Activated naive CD4-positive, alpha-beta T cell treated with anti-CD3 and anti-CD28 coated beads, Interleukin-2, amount 50 U/mL, for 72 hours (primary cell): ENCODE data around the gene SEPTIN3. TPM values are rescaled to one million over a fixed set of nuclear protein-coding genes. Genes with fewer than 3 reads are reported as not detected.

Source experiments
- ATAC-seq, 2 donors: fragments of 150-1000 bp; cut with Tn5 transposase; 2 replicates each; pipeline ENCODE4 v1.10.0; 2021; ENCODE audit warnings: mild to moderate bottlenecking in 2 of 2, moderate library complexity in 2 of 2
- DNase-seq, 2 donors: peaks; one replicate each; pipeline ENCODE4 v3.0.0; 2021 to 2022; ENCODE audit warnings: low spot score in 2 of 2
- H3K27ac Mint-ChIP-seq, 2 donors: one replicate each; pipeline ENCODE4 v1.8.0; 2022; ENCODE audit warnings: mild to moderate bottlenecking in 2 of 2, mixed read lengths in 2 of 2
- H3K36me3 Mint-ChIP-seq, 2 donors: one replicate each; pipeline ENCODE4 v1.8.0; 2022; ENCODE audit warnings: mixed read lengths in 2 of 2
- H3K9me3 Mint-ChIP-seq, 2 donors: one replicate each; pipeline ENCODE4 v1.8.0; 2022; ENCODE audit warnings: mixed read lengths in 2 of 2
- total RNA-seq, 2 donors: library from RNA; stranded (reverse); gene quantifications; one replicate each; pipeline ENCODE4 v1.2.3, GENCODE V29; 2022

The SEPTIN3 gene
- total RNA-seq, 2 donors from 2014 or later, result 1.2 to 4.2 TPM

DNA sequence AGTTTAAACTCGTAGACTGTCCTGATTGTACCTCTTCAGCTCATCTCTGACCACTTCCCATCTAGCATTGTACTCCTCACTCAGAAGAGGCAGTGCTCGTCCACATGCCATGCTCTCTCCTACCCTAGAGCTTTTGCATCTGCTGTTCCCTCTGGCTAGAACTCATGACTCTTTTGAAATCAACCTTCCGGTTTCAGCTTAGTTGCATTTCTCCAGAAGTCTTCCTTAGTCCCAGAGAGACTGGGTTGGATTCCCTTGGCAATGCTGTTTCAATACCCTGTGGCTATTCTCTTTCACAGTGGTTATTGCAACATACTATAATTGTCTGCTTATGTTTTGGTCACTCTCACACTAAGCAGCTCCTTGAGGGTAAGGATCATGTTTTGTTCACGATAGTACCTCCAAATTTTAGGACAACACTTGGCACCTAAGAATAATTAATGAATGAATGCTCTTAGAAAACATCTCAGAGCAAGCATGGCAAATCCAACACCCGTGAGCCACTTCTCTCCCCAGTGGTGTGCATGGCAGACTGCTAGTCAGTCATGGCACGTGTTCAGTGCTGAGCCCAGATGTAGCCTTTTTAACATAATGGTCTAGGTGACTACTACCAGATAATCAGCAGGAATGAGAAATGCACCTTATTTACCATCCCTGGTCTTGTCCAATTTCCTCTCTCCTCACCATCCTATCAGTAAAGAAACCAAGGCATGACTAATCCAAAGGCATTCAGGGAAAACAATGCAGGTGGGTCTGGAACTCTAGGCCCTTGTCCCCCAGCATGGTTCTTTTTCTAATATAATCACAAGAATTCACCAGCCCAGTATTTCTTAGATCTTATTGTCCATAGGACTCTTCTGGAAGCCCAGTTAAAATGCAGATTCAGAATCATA, 14.5 kb downstream of the SEPTIN3 start:
- H3K27ac Mint-ChIP-seq, result peak overlapping the region in 1 of 2 donors; percentile 86
- no peak for ATAC-seq
- H3K9me3 Mint-ChIP-seq, result no peaks in the 10 kb centered on the region
- no peak for DNase-seq
- H3K36me3 Mint-ChIP-seq, result no peaks in the 10 kb centered on the region

DNA sequence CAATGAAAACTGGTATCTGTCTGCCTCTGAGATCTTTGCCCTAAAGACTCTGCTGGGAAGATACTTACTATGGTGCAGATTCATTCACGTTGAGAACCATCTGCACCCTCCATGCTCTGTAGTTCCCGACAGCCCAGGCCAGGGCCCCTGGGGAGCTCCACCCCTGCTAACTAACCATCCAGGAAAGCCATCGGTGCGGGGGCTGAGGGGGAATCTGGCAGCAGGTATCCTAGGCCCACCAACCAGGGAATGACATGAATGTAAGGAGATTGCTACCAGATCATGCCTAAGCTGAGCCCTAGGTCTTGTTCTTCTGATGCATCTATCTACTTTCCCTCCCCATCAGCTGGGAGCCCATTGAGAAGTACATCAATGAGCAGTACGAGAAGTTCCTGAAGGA, 18.0 kb downstream of the SEPTIN3 start:
- Mint-ChIP-seq H3K9me3 (no peaks in the 10 kb centered on the region), H3K36me3 (no peaks in the 10 kb centered on the region), H3K27ac (no peak overlapping the region)
- no peak for DNase-seq
- no peak for ATAC-seq

DNA sequence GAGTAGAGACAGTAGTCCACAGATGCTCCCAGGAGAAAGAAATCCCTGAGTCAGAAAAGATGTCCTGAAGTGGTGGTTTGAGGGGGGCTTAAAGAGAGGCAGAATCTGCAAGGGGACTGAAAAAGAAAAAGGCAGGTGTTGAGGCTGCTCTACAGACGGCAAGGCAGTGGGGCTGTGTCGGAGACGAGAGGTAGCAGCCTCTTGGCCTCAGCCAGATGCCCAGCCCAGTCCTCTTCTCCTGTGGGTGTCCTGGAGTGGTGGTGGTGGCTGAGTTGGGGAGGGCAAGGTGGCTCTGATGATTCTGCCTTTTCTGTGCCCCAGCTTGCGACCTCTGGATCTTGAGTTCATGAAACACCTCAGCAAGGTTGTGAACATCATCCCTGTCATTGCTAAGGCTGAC, 20.0 kb downstream of the SEPTIN3 start:
- H3K9me3 Mint-ChIP-seq, result no peaks in the 10 kb centered on the region
- ATAC-seq, result no peak
- no peaks in the 10 kb centered on the region for H3K36me3 Mint-ChIP-seq
- no peak overlapping the region for H3K27ac Mint-ChIP-seq
- no peak for DNase-seq

DNA sequence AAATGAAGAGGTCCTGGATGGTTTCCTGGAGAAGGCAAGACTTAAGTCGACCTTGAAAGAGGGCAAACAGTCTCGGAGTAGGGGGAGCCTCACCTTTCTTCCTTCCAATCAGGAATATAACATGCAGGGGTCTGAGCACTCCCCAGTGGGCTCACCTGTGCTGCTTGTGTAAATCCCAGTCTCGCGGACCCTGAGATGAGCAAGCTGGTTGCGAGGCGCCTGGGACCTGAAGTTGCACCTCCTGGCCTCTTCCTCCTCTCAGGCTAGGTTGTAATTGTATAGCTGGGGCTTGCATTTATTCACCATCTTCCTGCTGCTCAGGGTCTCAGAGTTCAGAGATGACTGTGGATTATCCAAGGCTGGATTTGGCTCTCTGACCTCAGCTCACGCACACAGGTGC, 21.9 kb downstream of the SEPTIN3 start:
- DNase-seq, result no peak
- no peaks in the 10 kb centered on the region for H3K9me3 Mint-ChIP-seq
- ATAC-seq, result no peak
- H3K36me3 Mint-ChIP-seq, result no peaks in the 10 kb centered on the region
- no peak overlapping the region for H3K27ac Mint-ChIP-seq

DNA sequence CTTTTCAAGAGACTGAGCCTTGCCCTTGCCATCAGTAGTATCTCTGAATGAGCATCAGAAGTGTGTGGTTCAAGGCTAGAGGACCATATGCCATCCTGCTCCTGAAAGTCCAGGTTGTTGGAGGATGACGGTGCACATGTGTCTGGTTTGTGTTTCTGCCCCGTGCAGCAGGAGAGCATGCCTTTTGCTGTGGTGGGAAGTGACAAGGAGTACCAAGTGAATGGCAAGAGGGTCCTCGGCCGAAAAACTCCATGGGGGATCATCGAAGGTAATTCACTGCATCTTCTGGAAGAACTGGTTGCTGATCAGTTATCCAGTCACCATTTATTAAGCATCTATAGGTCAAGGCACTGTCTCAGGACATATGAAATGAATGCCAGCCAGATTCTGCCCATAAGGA, 23.3 kb downstream of the SEPTIN3 start:
- no peaks in the 10 kb centered on the region for H3K36me3 Mint-ChIP-seq
- ATAC-seq, result no peak
- no peaks in the 10 kb centered on the region for H3K9me3 Mint-ChIP-seq
- DNase-seq, result peak in 1 of 2 donors; percentile 34
- peak overlapping the region in 1 of 2 donors; percentile 1 for H3K27ac Mint-ChIP-seq

DNA sequence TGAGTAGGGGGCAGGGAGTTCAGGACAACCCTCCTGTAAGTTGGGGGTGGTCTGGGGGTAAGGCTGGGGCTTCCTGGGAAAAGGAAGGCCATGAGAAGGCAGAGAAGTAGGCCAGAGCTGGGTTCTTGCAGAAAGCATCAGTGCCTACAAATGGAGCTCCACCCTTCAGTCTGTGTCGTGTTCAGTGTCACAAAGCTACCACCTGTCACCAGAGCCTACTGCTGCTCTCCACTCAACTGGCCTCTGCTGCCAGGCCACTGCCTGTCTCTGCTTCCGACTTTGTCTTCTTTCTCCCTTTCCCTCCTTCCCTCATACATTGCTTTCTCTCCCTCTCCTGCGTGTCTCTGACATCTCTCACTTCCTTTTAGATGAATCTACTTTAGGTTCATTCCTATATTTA, 26.0 kb downstream of the SEPTIN3 start:
- Mint-ChIP-seq H3K27ac (no peak overlapping the region), H3K9me3 (peaks cover 8 to 13% of the 10 kb centered on the region in 2 donors), H3K36me3 (peaks cover 16 to 18% of the 10 kb centered on the region in 2 donors)
- DNase-seq (no peak), ATAC-seq (no peak)

DNA sequence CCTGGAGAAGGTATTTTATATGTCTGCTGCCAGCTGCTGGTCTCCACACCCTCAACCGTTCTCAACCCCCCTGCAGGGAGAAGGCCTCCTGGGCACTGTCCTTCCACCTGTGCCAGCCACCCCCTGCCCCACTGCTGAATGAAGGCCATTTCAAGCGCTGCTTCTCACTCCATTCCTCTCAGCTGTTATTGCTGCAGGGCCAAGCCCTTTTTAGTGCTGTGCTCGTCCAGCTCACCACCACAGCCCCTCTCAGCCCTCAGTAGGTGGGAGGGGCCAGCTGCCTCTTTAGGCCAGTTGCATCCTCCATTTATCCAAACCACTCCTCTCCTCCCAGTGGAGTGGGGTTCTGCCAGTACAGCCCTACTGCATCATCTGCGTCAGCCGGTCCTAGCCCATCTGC, 27.6 kb downstream of the SEPTIN3 start:
- no peak for ATAC-seq
- DNase-seq, result no peak
- Mint-ChIP-seq H3K9me3 (peaks cover 12 to 17% of the 10 kb centered on the region in 2 donors), H3K36me3 (peaks cover 20 to 23% of the 10 kb centered on the region in 2 donors), H3K27ac (peak overlapping the region in 1 of 2 donors; percentile 85)

DNA sequence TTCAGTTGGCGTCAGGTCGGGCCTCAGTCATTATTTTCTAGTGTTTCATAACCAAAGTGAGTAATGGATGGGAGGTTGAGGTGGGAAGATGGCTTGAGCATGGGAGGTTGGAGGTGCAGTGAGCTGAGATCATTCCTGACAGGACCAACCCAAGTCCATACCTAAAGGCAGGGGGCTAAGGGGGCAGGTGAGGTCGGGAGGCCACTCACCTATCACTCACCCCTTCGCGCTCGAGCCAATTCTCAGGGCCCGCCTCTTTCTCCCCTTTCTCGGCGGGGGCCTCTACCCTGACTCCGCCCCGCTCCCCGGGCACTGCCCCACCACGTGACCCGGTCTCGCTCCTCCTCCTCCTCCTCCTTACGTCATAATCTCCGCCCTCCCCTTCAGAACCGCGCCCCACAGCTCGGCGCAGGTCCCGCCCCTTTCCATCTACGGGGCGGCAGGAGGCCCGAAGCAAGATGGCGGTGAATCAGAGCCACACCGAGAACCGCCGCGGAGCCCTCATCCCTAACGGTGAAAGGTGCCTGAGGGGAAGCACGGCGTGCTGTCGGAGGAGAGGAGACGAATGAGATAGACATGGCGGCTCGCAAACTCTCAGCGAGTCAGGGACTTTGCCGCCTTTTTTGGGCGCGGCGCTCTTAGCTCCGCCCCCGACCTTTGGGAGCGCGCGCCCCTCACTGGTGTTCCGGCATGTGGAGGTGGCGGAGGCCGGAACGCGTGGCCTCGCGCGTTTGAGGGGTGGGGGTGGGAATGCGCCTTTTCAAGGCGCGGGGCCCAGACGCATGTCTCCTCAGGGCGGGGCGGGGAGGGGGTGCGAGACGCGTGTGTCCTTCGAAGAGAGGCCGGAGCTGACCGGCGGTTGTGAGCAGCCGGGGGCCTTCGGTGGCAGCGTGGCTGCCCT, 29.4 kb downstream of the SEPTIN3 start, which contains the start of gene WBP2NL:
Gene WBP2NL, plus strand, starts transcription at position 428 of the 901 bp plus-strand sequence. Its CDS starts 31 bp downstream, at position 459.
- peaks cover 24 to 27% of the 10 kb centered on the region in 2 donors for H3K36me3 Mint-ChIP-seq

DNA sequence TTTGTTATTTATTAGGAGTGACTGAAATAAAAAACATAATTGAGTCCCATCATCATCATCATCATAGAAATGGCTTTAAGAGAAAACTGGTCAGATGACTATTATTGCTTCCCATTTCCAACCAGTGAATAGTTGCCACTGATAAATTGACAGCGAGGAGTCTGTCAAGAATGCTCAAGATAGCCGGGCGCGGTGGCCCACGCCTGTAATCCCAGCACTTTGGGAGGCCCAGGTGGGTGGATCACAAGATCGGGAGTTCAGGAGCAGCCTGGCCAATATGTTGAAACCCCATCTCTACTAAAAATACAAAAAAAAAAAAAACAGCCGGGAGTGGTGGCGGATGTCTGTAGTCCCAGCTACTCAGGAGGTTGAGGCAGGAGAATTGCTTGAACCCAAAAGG, 31.2 kb downstream of the SEPTIN3 start:
- ATAC-seq (no peak), DNase-seq (no peak)
- Mint-ChIP-seq H3K27ac (peak overlapping the region in 1 of 2 donors; percentile 6), H3K36me3 (peaks cover 24 to 27% of the 10 kb centered on the region in 2 donors), H3K9me3 (peaks cover 20% of the 10 kb centered on the region in 2 donors)

More for the DNA sequence above, 29.4 kb downstream of the SEPTIN3 start, which contains the start of gene WBP2NL:
- peaks cover 17 to 20% of the 10 kb centered on the region in 2 donors for H3K9me3 Mint-ChIP-seq
- peak within 1 kb of the TSS; percentile 86 to 87 for H3K27ac Mint-ChIP-seq
- ATAC-seq (peak; percentile 92 to 97), DNase-seq (peak; percentile 80 to 87)

DNA sequence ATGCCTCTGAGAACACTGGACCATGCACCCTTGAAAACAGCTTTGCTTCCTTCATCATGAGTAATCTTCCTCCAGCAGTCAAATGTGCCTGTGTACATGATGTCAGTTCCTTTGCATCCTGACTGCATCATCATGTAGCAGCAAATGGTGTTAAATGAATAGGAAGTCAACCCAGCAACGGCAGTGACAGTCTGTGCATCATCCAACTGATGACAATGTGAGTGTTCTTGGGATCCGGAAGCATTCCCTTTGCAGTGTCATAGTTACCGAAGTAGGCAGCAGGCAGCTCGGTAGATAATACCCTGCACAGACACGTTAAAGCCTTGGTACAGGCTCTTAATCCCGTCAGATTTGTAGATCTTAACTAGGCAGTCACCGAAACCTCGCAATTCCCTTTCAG, 31.9 kb downstream of the SEPTIN3 start:
- H3K9me3 Mint-ChIP-seq, result peaks cover 20 to 23% of the 10 kb centered on the region in 2 donors
- H3K36me3 Mint-ChIP-seq, result peaks cover 24 to 27% of the 10 kb centered on the region in 2 donors
- DNase-seq, result no peak
- no peak for ATAC-seq
- no peak overlapping the region for H3K27ac Mint-ChIP-seq

DNA sequence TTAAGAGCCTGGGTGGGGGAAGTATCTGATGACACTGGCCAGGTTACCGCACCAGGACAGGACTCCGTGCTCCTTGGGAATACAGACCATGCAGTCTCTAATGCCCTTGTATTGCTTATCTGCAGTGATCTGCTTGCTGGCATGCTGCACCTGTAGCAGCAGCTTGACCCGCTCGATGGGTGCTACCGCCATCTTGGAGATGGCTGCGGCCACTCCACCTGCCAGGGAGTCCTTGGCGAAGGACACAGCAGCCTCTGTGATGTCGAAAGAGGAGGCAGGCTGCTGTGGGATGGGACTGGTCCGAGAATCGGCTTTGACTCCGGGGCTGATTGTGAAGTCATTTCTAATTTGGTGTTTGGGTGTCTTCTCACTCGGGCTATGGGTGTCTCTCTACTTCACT, 32.5 kb downstream of the SEPTIN3 start:
- Mint-ChIP-seq H3K27ac (no peak overlapping the region), H3K9me3 (peaks cover 20 to 23% of the 10 kb centered on the region in 2 donors), H3K36me3 (peaks cover 24 to 27% of the 10 kb centered on the region in 2 donors)
- no peak for DNase-seq
- no peak for ATAC-seq

DNA sequence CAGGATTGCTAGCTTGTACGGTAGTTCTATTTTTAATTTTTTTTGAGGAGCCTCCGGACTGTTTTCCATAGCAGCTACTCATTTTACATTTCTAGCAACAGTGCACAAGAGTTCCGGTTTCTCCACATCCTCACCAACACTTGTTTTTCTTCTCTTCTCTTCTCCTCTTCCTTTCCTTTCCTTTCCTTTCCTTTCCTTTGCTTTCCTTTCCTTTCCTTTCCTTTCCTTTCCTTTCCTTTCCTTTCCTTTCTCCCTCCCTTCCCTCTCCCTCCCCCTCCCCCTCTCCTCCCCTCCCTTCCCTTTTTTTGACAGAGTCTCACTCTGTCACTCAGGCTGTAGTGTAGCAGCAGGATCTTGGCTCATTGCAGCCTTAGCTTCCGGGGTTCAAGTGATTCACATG, 38.7 kb downstream of the SEPTIN3 start:
- Mint-ChIP-seq H3K36me3 (peaks cover 6 to 9% of the 10 kb centered on the region in 2 donors), H3K9me3 (peaks cover 0 to 23% of the 10 kb centered on the region in 2 donors), H3K27ac (no peak overlapping the region)
- ATAC-seq, result no peak
- DNase-seq, result no peak

DNA sequence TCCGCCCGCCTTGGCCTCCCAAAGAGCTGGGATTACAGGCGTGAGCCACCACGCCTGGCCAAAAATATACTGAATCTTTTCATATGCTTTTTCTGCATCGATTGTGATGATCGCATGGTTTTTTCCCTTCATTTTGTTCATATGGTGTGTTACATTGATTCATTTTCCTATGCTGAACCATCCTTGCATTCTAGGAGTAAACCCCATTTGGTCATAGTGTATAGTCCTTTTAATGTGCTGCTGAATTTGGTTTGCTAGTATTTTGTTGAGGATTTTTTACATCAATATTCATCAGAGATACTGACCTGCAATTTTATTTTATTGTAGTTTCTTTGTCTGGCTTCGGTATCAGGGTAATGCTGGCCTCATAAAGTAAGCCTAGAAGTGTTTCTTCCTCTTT, 41.5 kb downstream of the SEPTIN3 start:
- H3K36me3 Mint-ChIP-seq, result peaks cover 9 to 11% of the 10 kb centered on the region in 2 donors
- DNase-seq (no peak), ATAC-seq (no peak)
- H3K9me3 Mint-ChIP-seq, result peaks cover 0 to 16% of the 10 kb centered on the region in 2 donors
- no peak overlapping the region for H3K27ac Mint-ChIP-seq

DNA sequence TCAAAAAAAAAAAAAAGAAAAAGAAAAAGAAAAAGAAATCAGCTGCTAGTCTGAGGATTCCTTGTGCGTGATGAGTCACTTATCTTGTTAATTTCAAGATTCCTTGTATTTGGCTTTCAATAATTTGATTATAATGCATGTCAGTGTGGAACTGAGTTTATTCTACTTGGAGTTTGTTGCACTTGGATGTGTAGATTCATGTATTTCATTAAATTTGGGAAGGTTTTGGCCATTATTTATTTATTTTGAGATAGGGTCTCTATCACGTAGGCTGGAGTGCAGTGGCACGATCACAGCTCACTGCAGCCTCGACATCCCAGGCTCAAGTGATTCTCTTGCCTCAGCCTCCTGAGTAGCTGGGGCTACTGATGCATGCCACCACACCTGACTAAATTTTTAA, 44.1 kb downstream of the SEPTIN3 start:
- Mint-ChIP-seq H3K36me3 (peaks cover 9 to 11% of the 10 kb centered on the region in 2 donors), H3K27ac (no peak overlapping the region)
- ATAC-seq, result no peak

DNA sequence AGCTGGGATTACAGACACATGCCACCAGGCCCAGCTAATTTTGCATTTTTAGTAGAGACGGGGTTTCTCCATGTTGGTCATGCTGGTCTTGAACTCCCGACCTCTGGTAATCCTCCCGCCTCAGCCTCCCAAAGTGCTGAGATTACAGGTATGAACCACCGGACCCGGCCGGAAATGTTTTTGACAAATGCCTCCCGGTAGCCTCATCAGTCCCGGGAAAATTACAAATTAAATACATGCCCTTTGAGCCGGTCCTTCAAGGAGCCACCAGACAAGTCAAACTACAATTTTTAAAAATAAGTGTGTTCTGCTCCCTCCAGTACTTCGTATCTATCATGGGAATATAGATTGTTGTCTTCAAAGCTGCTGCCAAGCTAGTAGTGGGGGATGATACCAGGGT, 46.9 kb downstream of the SEPTIN3 start:
- H3K9me3 Mint-ChIP-seq, result peaks cover 0 to 6% of the 10 kb centered on the region in 2 donors
- H3K36me3 Mint-ChIP-seq, result peaks cover 5 to 9% of the 10 kb centered on the region in 2 donors
- ATAC-seq (no peak), DNase-seq (no peak)
- no peak overlapping the region for H3K27ac Mint-ChIP-seq

More for the DNA sequence above, 44.1 kb downstream of the SEPTIN3 start:
- peaks cover 0 to 15% of the 10 kb centered on the region in 2 donors for H3K9me3 Mint-ChIP-seq
- DNase-seq, result no peak

DNA sequence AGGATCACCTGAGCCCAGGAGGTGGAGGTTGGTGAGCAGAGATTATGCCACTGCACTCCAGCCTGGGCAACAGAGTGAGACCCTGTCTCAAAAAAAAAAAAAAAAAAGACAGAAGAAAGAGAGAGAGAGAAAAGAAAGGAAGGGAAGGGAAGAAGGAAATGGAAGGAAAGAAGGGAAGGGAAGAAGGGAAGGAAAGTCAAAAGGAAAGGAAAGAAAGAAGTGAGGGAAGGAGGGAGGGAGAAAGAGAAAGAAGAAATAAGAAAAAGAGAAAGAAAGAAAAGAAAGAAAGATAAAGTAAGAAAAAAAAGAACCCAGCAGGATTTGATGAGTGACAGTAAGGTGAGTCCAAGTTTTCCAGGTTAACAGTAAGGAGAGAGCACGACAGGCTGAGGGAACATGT, 49.0 kb downstream of the SEPTIN3 start:
- ATAC-seq, result no peak
- no peak for DNase-seq
- Mint-ChIP-seq H3K36me3 (peaks cover 0 to 5% of the 10 kb centered on the region in 2 donors), H3K9me3 (no peaks in the 10 kb centered on the region), H3K27ac (peak overlapping the region; percentile 9 to 11)
